Measurements from ENCODE around the gene TAOK1.
"Not testable (repeated sequence)": the region's sequence is repeated elsewhere in the genome, so short reads cannot be mapped to it uniquely, and the experiment has no call there.

The TAOK1 gene

DNA sequence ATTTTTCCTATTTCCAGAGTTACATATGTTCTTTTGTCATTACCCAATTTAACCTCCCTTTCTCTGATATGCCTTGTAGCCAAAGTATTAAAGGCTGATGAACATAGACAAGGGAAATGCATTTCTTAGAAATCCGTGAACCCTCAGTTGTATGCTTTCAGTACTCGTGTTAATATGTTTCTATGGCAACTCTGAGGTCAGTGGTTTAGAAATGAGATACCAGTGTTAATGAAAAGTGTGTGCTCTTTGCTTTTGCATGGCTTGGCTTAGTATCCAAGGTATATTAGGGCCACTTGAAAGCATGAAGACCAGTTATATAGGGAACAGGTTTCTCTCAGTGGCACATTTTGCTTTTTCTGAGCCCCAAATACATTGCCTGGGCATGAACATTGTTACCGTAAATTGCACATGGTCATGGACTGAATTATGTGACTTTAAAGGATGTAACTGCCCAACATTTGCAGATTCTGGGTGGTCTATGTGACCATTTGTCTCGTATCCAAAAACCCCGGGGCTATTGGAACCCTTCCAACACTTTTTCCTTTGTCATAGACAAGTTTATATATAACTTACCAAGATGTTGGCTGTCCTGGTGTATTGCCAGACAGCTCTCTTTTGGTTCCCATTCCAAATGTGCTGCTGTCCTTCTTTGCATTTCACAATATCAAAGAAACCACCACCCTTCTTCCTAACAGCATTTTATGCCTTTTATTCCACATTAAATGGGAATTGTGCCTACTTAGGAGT lies 159.2 kb downstream of the TAOK1 start:
- no peak for FAIRE-seq

DNA sequence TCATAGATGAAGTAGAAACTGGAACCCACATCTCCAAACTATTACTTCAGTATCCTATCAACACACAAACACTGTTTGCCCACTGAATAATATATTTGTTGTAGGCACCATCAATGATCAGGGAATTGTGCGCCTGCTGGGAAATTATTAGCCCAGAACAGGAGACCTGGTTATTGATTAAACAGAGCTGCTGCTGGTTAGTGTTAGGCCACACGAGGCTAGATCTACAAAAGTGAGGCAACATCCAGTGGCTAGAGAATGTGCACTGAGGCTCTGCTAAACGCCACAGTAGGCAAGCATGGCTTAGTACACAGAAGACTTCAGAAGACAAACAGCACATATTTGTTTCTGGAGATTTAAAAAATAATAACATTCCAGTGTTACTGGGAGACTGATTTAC lies 165.7 kb downstream of the TAOK1 start:
- no peak for FAIRE-seq

DNA sequence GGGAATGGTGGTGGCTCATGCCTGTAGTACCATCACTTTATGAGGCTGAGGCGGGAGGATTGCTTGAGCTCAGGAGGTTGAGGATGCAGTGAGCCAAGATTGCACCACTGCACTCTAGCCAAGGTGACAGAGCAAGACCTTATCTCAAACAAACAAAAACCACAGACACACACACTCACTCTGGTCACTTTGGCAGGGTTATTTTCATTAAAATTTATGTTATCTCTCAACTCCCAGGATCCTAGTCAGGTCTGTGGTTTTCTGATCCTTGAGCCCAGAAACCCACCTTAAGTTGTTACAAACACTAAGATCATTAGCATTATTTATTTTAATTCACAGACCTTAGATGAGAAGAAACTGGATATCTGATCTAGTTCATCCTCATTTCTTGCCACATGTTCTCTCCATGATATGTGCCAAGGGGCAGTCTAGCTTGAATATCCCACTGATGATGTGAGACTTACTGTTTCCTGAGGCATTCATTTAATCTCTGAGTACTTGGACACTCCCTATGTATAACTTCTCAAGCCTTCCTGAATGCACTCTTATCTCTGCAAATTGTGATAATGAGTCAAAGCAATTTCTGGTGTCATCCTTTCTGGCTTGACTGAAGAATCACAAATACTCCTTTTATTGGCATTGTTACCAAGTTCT lies 167.0 kb downstream of the TAOK1 start:
- no peak for FAIRE-seq

DNA sequence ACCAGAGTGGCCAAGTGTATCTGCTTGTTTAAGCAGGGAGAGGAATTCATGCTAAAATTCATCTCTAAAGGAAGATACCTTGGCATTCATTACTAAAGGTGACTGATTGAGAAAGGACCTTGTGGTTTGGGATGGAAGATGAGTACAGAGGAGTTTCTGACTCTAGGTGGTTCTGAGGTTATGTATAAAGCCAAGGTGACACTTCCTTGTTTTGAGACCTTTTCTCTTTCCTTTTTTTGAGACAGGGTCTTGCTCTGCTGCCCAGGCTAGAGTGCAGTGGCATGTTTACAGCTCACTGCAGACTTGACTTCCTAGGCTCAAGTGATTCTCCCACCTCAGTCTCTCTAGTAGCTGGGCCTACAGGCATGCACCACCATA lies 167.6 kb downstream of the TAOK1 start:
- FAIRE-seq: no peak

DNA sequence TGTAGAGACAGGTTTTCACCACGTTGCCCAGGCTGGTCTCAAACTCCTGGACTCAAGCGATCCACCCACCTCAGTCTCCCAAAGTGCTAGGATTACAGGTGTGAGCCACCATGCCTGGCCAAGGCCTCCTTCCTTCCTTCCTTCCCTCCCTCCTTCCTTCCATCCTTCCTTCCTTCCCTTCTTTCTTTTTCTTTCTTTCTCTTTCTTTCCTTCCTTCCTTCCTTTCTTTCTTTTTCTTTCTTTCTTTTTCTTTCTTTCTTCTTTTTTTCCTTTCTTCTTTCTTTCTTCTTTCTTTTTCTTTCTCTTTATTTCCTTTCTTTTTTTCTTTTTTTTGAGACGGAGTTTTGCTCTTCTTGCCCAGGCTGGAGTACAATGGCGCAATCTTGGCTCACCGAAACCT lies 168.0 kb downstream of the TAOK1 start:
- FAIRE-seq: not testable (repeated sequence)

DNA sequence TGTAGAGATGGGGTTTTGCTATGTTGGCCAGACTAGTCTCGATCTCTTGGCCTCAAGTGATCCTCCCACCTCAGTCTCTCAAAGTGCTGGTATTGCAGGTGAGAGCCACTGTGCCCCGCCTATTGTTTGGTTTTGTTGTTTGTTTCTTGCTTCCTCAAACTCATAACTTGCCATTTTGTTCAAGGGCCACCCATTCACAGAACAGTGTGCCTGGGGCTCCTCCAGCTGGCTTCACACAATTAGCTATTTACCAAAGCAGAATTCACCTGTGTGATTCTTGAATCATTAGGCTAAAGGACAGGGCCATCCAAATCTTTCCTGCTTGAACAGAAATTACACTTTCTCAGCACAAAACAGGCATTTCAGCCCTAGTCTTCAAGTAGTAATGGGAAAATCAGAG lies 169.5 kb downstream of the TAOK1 start:
- FAIRE-seq: no peak

DNA sequence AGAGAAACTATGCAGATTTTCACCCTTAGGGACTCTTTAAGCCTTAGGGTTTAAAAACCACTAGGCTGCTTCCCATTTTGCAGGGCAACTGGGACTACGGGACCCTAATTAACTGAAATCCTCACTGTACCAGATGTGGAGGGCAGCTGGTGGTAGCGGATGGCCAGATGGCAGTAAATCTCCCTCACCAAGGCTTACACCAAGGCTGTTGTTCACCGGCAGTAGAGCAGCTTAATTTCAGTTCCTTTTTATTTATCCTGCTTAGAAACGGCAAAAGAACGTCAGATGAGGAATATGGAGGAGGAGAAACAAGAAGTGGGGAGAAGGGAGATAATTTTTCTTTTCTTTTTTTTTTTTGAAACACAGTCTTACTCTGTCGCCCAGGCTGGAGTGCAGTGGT lies 170.2 kb downstream of the TAOK1 start:
- no peak for FAIRE-seq

DNA sequence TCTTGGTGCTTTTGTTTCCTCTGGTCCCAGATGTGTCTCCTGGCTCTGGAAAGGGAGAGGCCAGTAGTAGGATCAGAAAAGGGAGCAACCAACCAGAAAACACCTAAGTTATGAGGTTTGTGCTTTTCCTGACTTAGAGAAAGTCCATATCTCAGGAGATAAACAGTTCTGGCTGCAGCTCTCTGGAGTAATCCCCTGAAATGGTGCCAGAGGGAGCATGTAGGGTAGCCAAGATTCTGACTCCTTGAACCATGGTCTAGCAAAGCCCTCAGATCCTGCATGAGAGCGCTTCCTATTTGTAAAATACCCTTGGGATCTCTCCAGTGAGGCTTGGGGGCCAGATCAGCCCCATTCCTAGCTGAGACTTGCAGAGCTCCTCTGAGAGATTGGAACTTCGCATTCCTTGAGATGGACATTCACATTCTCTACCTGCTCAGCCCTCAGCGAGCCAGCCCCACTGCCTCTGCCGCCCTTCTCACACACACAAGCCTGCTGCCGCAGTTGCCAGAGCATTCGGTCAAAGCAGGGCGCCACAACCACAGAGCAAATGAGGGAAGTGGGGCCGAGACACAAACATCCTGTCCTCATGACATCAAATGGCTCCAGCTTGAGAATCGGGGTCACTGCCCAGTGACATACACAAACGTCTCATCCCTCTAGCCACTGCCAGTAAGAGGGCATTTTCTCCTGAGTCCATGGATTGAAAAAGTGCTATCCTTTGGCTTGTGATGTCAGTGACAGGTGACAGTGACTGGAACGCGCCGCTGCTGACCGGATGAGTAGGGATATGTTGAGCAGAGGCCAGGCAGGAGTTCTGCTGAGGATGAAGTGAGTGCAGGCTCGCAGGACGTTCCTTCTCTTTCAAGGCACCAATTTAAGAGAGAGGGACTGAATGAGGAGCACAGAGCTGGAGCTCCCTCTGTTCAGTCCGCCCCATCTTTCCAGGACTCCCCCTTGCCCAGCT lies 171.7 kb downstream of the TAOK1 start:
- FAIRE-seq: no peak

DNA sequence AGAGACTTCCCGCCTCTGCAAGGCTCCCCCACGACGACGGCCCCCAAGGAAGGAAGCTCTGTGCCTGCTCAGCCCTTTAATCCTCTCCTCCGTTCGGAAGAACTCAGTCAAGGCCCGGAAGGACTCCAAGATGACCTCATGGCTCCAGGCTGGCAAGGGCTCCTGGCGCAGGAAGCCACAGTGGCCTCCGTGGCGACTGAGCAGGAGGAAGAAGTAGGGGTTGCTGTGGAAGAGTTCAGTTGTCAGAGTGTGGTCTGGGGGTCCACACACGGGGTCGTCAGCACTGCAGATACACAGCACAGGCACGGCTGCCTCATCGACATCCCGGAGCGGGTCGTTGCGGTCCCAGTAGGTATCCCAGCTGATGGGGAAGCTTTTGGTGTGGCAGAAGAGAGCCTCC lies 172.5 kb downstream of the TAOK1 start:
- no peak for FAIRE-seq

DNA sequence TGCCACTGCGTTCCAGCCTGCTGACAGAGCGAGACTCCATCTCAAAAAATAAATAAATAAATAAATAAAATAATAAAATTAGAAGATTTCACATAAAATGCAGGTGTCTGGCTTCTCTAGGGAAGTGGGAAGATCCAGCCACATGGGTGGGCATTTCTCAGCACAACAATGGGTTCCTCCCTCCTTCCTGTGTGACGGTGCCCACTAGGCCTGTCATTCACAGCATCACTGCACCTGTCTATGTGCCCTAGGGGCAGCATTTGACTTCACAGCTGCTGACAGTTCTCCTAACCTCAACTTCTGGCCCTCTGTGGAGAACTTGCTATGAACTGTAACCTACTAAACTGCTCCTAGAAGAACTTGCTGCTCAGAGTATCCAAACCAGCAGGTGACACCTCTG lies 173.7 kb downstream of the TAOK1 start:
- no peak for FAIRE-seq

DNA sequence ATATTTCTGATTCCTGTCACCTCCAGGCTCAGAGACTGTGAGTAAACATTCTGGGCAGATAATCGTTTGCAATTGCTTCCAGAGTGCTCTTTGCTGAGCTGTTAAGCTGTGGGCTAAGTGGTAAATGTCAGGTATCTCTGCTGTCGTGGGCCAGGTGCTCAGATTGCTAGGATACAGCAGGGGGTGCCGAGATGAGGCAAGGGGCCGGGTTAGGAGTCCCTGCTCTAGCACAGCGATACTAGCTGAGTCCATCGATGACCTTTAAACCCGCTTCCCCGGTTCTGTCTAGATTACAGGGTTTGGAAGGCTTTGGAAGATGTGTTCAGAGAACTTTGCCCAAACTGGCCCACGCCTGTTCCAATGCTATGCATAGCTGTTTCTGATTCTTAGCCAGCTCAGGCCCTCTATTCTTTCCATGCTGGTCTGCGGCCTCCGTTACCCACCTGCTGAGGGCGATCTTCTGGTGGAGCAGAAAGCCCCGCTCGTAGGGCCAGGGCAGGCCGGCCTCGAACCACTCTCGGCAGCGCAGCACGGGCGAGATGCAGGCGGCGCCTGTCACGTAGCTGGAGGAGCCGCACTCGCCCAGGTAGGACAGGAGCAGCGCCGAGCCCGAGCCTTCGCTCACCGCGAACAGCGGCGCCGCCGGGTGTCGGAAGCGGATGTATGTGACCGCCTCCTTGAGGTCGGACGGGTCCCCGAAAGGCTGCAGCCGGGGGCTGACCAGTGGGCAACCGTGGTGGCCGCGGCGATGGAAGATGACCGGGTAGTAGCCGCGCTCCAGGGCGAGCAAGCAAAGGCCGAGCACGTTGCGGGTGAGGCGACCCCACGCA lies 175.7 kb downstream of the TAOK1 start:
- no peak for FAIRE-seq

DNA sequence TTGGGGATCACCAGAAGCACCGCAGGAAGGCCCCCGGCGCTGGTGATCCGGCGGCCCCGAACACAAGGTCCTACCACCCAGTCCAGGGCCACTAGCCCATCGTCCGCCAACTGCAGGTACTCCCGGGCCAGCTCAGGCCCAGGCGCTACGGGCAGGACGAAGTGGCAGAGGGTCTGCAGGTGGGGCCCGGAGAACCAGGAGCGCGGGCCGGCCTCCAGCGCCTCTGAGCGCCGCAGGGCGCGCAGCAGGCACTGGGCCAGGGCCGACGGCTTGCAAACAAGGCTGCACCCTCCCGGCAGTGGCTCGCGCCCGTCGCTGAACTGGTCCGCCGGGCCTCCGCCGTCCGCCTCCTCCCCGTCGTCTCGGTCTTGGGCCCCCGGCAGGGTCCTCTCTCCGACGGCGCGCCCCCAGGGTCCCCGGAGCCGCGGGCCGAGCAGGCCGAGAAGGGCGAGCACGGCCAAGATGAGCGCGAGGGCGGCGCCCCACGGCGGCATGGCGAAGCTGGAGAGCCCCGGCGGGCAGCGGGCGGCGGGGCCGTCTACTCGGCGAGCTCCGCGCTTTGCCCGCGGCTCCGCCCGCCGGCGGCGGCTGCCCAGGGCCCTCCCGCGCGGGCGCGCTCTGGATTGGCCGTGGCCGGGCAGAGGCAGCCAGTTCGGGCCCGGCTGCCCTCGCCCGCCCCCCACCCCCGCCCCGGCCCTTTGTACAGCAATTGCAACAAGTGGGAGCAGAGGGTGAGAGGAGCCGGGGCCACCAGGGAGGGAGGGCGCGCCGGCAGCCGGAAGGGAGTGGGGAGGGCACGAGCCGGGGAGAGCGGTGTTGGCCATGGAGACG lies 176.5 kb downstream of the TAOK1 start, which contains the start of gene ABHD15:
ABHD15 (minus strand) TSS at position 565 of the 831 bp plus-strand sequence; CDS start at position 494, 71 bp downstream.
- no peak for FAIRE-seq

DNA sequence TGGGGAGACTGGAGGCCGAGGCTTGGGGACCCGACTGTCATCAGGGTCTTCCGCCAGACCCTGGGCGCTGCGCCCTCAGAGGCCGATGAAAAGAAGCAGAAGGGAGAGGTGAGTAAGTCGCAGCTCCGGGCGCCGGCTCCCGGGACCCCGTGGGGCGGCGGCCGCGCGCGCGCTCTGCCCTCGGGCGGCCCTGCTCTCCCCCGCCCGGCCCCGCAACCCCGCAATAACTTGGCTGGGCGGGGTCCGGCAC lies 177.1 kb downstream of the TAOK1 start:
- no peak for FAIRE-seq

DNA sequence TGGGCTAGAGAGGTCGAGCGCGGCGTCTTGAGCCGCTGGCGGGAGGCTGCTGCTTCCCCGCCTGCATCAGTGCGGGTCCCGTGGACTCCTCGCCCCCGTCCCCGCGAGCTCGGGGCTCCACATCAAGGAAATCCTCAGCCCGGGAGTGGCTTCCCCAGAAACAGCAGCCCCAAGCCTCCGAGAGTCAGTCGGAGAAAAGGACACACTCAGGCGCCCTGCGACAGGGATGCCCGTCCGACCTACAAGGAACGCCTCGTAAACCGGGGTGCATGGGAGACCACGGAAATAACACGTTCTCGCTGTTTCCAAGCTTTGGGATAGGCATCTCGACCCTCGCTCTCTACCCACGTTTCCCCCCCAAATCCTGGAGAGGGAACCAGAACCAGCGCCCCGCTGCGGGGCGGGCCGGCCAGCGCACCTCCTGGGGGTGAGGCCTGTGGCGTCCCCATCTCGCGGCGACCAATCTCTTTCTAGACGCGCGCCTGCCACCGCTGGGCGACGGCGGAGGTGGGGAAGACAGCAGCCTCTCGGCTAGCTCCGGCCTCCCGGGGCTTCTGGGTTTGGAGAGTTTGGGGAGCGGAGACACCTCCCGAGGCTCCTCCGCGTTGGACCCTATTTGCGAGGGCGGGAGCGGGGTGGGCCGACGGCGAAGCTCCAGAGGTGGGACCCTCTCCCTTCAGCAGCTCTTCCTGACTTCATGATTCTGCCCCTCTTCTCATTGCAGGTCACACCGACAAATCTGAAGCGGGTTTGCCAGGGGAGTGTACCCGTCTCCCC lies 177.6 kb downstream of the TAOK1 start:
- no peak for FAIRE-seq

DNA sequence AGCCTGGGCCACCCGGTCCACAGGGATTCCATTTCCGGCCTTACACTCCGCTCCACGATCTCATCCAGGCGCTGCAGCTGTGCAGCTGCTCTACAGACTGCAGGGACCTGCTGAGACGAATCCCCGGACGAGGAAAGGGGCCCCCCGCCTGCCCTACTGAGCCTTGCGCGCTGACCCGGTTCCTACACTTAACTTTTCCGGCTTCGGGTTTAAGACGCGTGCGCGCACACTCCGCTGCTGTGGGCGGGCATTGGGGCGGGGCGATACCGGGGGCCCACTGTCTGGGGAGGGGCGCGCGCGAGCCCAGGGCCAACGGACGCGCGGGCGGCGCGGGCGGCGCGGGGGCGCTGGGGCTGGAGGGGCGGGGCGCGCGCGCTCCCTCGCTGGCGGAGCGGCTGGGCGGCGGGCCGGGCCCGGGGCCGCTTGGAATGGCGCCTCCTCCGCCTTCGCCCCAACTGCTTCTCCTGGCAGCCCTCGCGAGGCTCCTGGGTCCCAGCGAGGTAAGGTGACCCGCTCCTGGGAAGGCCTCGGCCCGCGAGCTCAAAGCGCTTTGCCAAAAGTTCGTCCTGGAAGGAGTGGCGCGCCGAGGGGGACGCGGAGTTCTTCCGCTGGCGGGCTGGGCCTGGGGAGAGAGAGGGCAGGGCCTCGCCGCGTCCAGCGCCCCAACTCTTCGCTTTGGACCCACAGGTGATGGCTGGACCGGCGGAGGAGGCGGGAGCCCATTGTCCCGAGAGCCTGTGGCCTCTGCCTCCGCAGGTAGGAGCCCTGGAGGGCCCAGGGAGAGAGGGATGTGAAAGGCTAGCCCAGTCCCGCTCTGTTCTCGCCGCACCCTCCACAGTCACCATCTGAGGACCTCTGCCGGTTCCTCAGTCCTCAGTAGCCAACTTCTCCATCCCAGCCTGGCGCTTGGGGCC lies 178.4 kb downstream of the TAOK1 start, which contains the start of gene TP53I13:
TP53I13 (plus strand) TSS at position 371 of the 914 bp plus-strand sequence; CDS start at position 429, 58 bp downstream.
- no peak for FAIRE-seq

DNA sequence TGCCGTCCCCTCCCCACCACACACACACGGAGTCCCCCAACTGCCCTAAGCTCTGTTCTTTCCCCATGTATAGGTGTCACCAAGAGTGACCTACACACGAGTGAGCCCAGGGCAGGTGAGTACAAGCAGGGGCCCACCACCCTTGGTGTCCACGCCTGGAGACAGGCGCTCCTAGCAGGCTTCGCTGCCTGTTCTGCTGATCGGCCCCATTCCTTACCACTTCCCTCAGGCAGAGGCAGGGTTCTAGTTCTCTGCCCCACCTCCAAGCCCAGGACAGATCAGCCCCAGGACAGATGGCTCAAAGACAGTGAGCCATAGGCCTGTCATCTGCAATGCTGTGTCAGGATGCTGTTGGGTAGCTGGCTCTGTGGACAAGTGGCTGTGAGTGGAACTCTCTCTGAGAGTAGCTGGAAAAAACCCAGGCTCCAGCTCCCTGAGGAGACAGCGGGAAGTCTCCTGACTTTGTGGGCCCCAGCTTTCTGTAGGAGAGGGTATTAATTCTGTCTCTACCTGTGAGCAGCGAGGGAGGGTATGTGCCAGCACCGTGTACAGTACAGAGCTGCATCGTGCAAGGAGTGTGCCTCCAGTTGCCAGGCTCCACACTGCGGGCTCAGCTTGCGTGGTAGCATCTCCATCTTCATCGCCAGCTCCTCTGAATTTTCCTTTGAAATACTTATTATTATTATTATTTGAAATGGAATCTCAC lies 179.2 kb downstream of the TAOK1 start:
- FAIRE-seq: no peak

DNA sequence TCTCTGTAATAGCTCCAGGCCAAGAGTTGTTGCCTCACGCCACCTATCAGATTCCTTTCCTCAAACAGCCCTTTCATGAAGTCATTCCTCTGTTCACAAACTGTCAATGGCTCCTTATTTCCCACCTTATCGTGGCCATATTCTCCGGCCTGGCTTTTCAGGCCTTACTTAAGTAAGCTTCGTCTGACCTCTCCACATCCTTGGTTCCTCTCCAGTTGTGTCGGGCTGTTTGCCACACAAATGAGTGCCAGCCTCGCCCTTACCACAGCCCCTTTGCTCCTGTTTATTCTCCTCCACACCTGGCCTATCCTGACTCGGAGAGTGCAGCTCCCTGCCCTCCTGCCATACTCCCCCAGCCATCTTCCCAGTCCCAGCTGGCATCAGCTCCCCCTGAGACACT lies 180.4 kb downstream of the TAOK1 start:
- FAIRE-seq: no peak

DNA sequence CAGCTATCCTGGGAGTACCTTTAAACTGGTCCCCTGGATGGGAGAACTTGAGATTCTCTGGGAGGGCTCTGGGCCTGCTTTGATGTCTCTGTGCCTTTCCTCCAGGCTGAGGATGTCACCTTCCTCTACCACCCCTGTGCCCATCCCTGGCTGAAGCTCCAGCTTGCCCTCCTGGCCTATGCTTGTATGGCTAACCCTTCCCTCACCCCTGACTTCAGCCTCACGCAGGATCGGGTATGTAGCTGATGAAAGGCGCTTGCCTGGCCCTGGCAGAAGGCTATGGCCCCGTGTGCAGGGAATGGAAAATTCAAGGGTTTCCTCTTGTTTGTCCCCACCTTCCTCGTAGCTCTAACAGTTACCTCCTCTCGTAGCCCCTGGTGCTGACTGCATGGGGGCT lies 181.3 kb downstream of the TAOK1 start:
- no peak for FAIRE-seq

Measured in A204.1 (cell line).